GM23338 (cell line): ENCODE results near the gene POLA2.

Experiments
- CREB1 ChIP-seq: fragments of 250-450 bp; sonication (Bioruptor Pico); IDR thresholded peaks from 2 replicates; pipeline ENCODE4 v1.5.0; 2020; ENCODE audit warnings: low read depth, mild to moderate bottlenecking, moderate library complexity
- CTCF ChIP-seq, 2 experiments: fragments of 200-600 bp in 1 of 2; sonication (generic) in 1 of 2; conservative IDR thresholded peaks; 2 replicates each; pipeline versions ENCODE4 v1.5.1 to v1.6.1; 2016 to 2017; ENCODE audit warnings: antibody characterized with exemption in 2 of 2, low read depth in 2 of 2, mild to moderate bottlenecking in 2 of 2, moderate library complexity in 1 of 2
- EZH2 ChIP-seq: fragments of 200-600 bp; sonication (generic); IDR thresholded peaks from one replicate; pipeline ENCODE4 v1.8.0; 2017; ENCODE audit warnings: antibody characterized with exemption, mild to moderate bottlenecking, low read depth; ENCODE audit not compliant: unreplicated experiment
- NANOG ChIP-seq: IDR thresholded peaks from 2 replicates; pipeline ENCODE4 v1.6.1; 2016; ENCODE audit warnings: antibody characterized with exemption, borderline replicate concordance
- POLR2AphosphoS5 ChIP-seq: IDR thresholded peaks from 2 replicates; pipeline ENCODE4 v1.6.1; 2016; ENCODE audit warnings: antibody characterized with exemption, low read depth
- STAT1 ChIP-seq: IDR thresholded peaks from one replicate; pipeline ENCODE4 v1.6.1; 2016; ENCODE audit warnings: antibody characterized with exemption; ENCODE audit not compliant: unreplicated experiment
- ZNF331 ChIP-seq: fragments of 250-450 bp; sonication (Bioruptor Pico); IDR thresholded peaks from 2 replicates; pipeline ENCODE4 v1.5.0; 2020; ENCODE audit warnings: low read depth, mild to moderate bottlenecking, moderate library complexity
- TF ChIP-seq, protein P1 (sequence below): IDR thresholded peaks from one replicate; pipeline ENCODE4 v1.6.1; 2018; ENCODE audit warnings: antibody characterized with exemption; ENCODE audit not compliant: unreplicated experiment

- TF ChIP-seq CTCF (conservative IDR thresholded peaks at IDR 0.05; ENCODE audit: low read depth in 2 of 2) (no peak), POLR2AphosphoS5 (no peak), ZNF331 (no peak), NANOG (no peak), STAT1 (no peak), EZH2 (no peak), CREB1 (CRISPR knock-in tag) (no peak)
- TF ChIP-seq, protein P1, sequence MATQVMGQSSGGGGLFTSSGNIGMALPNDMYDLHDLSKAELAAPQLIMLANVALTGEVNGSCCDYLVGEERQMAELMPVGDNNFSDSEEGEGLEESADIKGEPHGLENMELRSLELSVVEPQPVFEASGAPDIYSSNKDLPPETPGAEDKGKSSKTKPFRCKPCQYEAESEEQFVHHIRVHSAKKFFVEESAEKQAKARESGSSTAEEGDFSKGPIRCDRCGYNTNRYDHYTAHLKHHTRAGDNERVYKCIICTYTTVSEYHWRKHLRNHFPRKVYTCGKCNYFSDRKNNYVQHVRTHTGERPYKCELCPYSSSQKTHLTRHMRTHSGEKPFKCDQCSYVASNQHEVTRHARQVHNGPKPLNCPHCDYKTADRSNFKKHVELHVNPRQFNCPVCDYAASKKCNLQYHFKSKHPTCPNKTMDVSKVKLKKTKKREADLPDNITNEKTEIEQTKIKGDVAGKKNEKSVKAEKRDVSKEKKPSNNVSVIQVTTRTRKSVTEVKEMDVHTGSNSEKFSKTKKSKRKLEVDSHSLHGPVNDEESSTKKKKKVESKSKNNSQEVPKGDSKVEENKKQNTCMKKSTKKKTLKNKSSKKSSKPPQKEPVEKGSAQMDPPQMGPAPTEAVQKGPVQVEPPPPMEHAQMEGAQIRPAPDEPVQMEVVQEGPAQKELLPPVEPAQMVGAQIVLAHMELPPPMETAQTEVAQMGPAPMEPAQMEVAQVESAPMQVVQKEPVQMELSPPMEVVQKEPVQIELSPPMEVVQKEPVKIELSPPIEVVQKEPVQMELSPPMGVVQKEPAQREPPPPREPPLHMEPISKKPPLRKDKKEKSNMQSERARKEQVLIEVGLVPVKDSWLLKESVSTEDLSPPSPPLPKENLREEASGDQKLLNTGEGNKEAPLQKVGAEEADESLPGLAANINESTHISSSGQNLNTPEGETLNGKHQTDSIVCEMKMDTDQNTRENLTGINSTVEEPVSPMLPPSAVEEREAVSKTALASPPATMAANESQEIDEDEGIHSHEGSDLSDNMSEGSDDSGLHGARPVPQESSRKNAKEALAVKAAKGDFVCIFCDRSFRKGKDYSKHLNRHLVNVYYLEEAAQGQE = no peak
These were observed 58.8 kb downstream of the POLA2 start for GRCh38 chr11:65320386-65321075.
